ENCODE measurements around the gene DTL. TPM values are rescaled to one million over a fixed set of nuclear protein-coding genes. Genes with fewer than 3 reads are reported as not detected.

DTL gene, protein sequence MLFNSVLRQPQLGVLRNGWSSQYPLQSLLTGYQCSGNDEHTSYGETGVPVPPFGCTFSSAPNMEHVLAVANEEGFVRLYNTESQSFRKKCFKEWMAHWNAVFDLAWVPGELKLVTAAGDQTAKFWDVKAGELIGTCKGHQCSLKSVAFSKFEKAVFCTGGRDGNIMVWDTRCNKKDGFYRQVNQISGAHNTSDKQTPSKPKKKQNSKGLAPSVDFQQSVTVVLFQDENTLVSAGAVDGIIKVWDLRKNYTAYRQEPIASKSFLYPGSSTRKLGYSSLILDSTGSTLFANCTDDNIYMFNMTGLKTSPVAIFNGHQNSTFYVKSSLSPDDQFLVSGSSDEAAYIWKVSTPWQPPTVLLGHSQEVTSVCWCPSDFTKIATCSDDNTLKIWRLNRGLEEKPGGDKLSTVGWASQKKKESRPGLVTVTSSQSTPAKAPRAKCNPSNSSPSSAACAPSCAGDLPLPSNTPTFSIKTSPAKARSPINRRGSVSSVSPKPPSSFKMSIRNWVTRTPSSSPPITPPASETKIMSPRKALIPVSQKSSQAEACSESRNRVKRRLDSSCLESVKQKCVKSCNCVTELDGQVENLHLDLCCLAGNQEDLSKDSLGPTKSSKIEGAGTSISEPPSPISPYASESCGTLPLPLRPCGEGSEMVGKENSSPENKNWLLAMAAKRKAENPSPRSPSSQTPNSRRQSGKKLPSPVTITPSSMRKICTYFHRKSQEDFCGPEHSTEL
- 10.0 and 11.6 TPM in 2 replicates for total RNA-seq

DNA sequence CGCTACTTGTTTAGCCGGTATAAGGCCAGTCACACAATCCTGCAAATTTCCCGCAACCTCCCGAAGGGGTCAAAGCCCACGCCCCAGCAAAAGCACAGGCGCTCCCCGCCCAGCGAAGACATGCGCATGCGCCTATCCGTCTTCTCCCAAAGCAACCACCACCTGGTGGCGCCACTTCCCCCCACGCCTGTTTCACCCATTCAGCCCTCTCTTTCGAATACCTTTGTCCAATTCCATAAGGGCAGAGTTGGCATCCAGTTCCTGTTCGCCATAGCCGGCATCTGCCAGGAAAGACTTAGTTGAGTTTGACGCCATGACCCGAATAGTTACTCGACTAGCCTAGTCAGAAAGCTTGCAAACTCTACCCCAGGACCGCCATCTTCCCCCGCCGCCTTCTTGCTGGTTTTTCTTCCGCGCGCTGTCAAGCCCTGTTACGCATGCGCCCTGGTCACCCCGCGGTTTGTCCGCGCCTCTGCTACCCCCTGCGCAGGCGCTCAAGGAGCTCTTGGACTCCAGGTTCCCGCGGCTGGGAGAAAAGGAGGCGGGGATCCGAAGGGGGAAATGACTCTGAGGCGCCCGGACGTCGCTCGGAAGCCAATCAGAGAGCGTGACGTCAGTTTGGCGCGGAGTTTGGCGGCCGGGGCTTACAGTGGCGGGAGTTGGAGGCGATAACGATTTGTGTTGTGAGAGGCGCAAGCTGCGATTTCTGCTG, at the start of gene DTL, which contains the start of gene INTS7:
TSS of gene DTL (plus strand) at position 626 of the 712 bp plus-strand sequence. CDS start 143 bp downstream, outside the sequence.
TSS of gene INTS7 (minus strand) at position 435 of the 712 bp plus-strand sequence. CDS start at position 315, 120 bp downstream.

Other genes starting within 250 kb of the DTL start
- gene LPGAT1, start 205.0 kb upstream of the DTL start, total RNA-seq: 30.6 and 32.2 TPM in 2 replicates
- gene INTS7, start 191 bp upstream of the DTL start, total RNA-seq: 9.7 and 20.8 TPM in 2 replicates
- 31.4 and 49.5 TPM in 2 replicates for gene PPP2R5A, start 249.7 kb downstream of the DTL start, total RNA-seq

All from bladder microvascular endothelial cell (primary cell).